ENCODE measurements around the gene TTLL9.

Gene TTLL9

DNA sequence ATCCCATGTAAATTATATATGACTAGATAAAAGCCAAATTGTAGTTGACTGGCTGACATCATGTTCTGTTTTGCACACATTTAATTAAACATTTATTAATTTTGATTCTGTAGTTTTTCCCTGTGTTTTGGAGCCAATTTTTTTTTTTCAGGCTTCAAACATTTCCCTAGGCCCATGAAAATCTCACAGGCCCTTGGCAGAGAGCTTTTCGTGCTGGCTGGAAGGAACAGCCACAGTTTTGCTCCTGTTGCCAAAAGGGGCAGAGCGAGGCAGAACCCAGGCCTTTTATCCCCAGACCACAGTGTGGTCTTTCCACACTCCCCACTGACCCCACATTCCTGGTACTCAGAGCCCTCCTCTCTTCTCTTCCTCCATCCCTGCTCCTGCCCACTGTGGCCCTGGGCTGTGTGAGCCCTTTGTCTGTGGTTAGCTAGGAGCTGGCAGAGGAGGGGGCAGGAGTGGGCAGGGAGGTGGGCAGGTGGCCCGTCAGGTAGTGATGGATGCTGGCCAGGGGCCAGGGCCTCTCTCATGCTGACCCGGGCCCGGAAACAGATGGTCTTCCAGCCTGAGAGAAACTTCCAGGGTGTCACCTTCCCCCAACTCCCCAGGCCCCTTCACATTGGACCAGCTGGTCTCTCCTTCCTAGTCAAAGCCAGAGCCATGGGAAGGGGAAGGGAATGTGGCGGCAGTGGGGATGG lies 120.4 kb downstream of the TTLL9 start:
- TF ChIP-seq, protein P1, sequence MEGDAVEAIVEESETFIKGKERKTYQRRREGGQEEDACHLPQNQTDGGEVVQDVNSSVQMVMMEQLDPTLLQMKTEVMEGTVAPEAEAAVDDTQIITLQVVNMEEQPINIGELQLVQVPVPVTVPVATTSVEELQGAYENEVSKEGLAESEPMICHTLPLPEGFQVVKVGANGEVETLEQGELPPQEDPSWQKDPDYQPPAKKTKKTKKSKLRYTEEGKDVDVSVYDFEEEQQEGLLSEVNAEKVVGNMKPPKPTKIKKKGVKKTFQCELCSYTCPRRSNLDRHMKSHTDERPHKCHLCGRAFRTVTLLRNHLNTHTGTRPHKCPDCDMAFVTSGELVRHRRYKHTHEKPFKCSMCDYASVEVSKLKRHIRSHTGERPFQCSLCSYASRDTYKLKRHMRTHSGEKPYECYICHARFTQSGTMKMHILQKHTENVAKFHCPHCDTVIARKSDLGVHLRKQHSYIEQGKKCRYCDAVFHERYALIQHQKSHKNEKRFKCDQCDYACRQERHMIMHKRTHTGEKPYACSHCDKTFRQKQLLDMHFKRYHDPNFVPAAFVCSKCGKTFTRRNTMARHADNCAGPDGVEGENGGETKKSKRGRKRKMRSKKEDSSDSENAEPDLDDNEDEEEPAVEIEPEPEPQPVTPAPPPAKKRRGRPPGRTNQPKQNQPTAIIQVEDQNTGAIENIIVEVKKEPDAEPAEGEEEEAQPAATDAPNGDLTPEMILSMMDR (IDR thresholded peaks at IDR 0.05; ENCODE audit: low read depth, low read length) = no peak
- H3K4me3 ChIP-seq (ENCODE audit: low read depth, low read length) = no peak overlapping the region

DNA sequence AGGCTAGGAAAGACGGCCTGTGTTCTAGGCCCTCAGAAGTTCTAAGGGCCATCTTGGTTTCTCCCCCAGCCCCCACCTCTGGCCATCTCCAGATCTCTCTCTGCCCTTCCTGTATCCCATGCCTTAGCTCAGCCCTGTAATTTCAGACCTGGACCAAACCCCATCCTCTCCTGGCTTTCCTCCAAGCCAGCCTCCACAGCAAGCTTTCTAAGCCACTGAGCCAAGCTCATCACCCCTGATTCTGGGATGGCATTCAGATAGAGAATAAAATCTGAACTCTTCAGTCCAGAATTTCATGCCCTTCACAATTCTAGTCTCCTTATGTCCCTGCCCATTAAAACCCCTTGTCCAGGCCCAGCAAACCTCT lies 120.9 kb downstream of the TTLL9 start:
- H3K4me3 ChIP-seq (ENCODE audit: low read depth, low read length) = no peak overlapping the region
- TF ChIP-seq, protein P1 (IDR thresholded peaks at IDR 0.05; ENCODE audit: low read depth, low read length) = no peak

- TF ChIP-seq, protein P1 (IDR thresholded peaks at IDR 0.05; ENCODE audit: low read depth, low read length) = no peak
- H3K4me3 ChIP-seq (ENCODE audit: low read depth, low read length) = no peak overlapping the region
Measured at GRCh38 chr20:31992086-31992485, 121.7 kb downstream of the TTLL9 start.

Measured in WI38 (cell line).